HepG2 (cell line): Measurements from ENCODE around the gene CCSER2. TPM values are rescaled to one million over a fixed set of nuclear protein-coding genes. Genes with fewer than 3 reads are reported as not detected.

Source experiments
- FOXA1 ChIP-seq, 2 experiments: fragments of 450-650 bp in 1 of 2; sonication (generic) in 1 of 2; formaldehyde crosslinking in 1 of 2; IDR thresholded peaks; 2 replicates each; pipeline versions ENCODE4 v1.4.0 to v1.6.1; 2016 to 2020; ENCODE audit warnings: missing genetic modification reagents in 1 of 2
- MIER2 ChIP-seq: IDR thresholded peaks from 2 replicates; pipeline ENCODE4 v1.6.1; 2016; ENCODE audit warnings: missing biosample characterization, missing genetic modification reagents
- NR2F2 ChIP-seq: IDR thresholded peaks from 2 replicates; pipeline ENCODE4 v1.6.1; 2012; ENCODE audit warnings: low read depth, inconsistent platforms, borderline replicate concordance
- PAX8 ChIP-seq: sonication (generic); formaldehyde crosslinking; IDR thresholded peaks from 2 replicates; pipeline ENCODE4 v1.8.0; 2022; ENCODE audit warnings: mild to moderate bottlenecking, missing genetic modification reagents, borderline replicate concordance
- ZC3H13 ChIP-seq: sonication (generic); formaldehyde crosslinking; IDR thresholded peaks from 2 replicates; pipeline ENCODE4 v1.8.1; 2023; ENCODE audit warnings: mild to moderate bottlenecking, missing genetic modification reagents, moderate library complexity
- ZNF383 ChIP-seq: sonication (generic); formaldehyde crosslinking; IDR thresholded peaks from 2 replicates; pipeline ENCODE4 v1.4.0; 2020; ENCODE audit warnings: missing genetic modification reagents, mild to moderate bottlenecking, borderline replicate concordance
- ZNF713 ChIP-seq: sonication (generic); formaldehyde crosslinking; IDR thresholded peaks from 2 replicates; pipeline ENCODE4 v1.4.0; 2020; ENCODE audit warnings: mild to moderate bottlenecking, missing genetic modification reagents
- ZNF773 ChIP-seq: sonication (generic); formaldehyde crosslinking; IDR thresholded peaks from 2 replicates; pipeline ENCODE4 v1.4.0; 2020; ENCODE audit warnings: missing genetic modification reagents, borderline replicate concordance
- polyA plus RNA-seq, 8 experiments: library from polyadenylated mRNA; depleted of rRNA in 3 of 8; stranded (reverse) in 7 of 8; unstranded in 1 of 8; fragments of >200 nt; fragmentation: Illumina TruSeq in 4 of 8; extraction: Trizol in 4 of 8; gene quantifications; 2 replicates each; pipeline versions ENCODE4 v1.2.1 to v1.2.3, GENCODE V29; 2011 to 2016; ENCODE audit warnings: low read depth in 4 of 8, missing spikeins in 1 of 8, mixed read lengths in 1 of 8; ENCODE audit not compliant: insufficient read depth in 1 of 8
- total RNA-seq, 5 experiments: library from RNA; depleted of rRNA; stranded (reverse); fragments of >200 nt; fragmentation: Illumina TruSeq; extraction: Trizol; gene quantifications; 2 replicates each; pipeline ENCODE4 v1.2.3, GENCODE V29; 2016; ENCODE audit warnings: low read depth in 1 of 5
- TF ChIP-seq, protein P1 (sequence below): sonication (generic); formaldehyde crosslinking; IDR thresholded peaks from 2 replicates; pipeline ENCODE4 v1.4.0; 2020; ENCODE audit warnings: missing genetic modification reagents, borderline replicate concordance
- TF ChIP-seq, protein P2 (sequence below): sonication (generic); formaldehyde crosslinking; IDR thresholded peaks from 2 replicates; pipeline ENCODE4 v1.4.0; 2020; ENCODE audit warnings: missing genetic modification reagents, borderline replicate concordance
- TF ChIP-seq, protein P3 (sequence below): IDR thresholded peaks from 2 replicates; pipeline ENCODE4 v1.6.1; 2016; ENCODE audit warnings: low read depth, control low read depth
- TF ChIP-seq, protein P4 (sequence below): sonication (generic); formaldehyde crosslinking; conservative IDR thresholded peaks from 2 replicates; pipeline ENCODE4 v1.4.0; 2020; ENCODE audit warnings: mild to moderate bottlenecking, missing genetic modification reagents, moderate library complexity
- TF ChIP-seq, protein P5 (sequence below): IDR thresholded peaks from 2 replicates; pipeline ENCODE4 v1.6.1; 2016; ENCODE audit warnings: missing genetic modification reagents, missing compliant biosample characterization
- TF ChIP-seq, protein P6 (sequence below): IDR thresholded peaks from 2 replicates; pipeline ENCODE4 v1.6.1; 2016; ENCODE audit warnings: missing compliant biosample characterization, missing genetic modification reagents, borderline replicate concordance

CCSER2 gene
- total and polyA plus RNA-seq, 2 of the 13 experiments (the other 11 are each of a cell fraction or from before 2014, with no cell fraction given): 13.3 to 17.2 TPM

DNA sequence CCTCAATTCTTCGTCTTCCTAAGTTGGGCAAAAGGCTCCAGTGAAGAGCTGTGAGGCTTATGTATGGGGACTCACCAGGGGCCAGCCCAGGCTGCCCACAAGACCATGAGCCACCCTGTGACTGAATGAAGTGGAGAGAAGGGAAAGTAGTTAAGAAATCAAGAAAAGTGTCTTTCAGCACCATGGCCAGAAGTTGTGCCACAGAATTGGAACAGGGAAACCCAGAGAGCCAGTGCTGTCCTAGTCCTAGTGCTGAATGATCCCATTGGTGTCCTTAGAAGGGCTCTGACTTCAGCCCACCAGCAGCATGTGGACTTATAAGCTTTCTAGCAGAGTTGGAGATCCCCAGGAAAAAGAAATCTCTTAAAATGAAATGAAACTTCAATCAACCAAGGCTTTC lies 37.0 kb upstream of the CCSER2 start (continued):
- TF ChIP-seq, protein P1, sequence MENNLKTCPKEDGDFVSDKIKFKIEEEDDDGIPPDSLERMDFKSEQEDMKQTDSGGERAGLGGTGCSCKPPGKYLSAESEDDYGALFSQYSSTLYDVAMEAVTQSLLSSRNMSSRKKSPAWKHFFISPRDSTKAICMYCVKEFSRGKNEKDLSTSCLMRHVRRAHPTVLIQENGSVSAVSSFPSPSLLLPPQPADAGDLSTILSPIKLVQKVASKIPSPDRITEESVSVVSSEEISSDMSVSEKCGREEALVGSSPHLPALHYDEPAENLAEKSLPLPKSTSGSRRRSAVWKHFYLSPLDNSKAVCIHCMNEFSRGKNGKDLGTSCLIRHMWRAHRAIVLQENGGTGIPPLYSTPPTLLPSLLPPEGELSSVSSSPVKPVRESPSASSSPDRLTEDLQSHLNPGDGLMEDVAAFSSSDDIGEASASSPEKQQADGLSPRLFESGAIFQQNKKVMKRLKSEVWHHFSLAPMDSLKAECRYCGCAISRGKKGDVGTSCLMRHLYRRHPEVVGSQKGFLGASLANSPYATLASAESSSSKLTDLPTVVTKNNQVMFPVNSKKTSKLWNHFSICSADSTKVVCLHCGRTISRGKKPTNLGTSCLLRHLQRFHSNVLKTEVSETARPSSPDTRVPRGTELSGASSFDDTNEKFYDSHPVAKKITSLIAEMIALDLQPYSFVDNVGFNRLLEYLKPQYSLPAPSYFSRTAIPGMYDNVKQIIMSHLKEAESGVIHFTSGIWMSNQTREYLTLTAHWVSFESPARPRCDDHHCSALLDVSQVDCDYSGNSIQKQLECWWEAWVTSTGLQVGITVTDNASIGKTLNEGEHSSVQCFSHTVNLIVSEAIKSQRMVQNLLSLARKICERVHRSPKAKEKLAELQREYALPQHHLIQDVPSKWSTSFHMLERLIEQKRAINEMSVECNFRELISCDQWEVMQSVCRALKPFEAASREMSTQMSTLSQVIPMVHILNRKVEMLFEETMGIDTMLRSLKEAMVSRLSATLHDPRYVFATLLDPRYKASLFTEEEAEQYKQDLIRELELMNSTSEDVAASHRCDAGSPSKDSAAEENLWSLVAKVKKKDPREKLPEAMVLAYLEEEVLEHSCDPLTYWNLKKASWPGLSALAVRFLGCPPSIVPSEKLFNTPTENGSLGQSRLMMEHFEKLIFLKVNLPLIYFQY (CRISPR knock-in tag): peak; percentile 72; the same call in 1 of the 2 replicates
- no peak for TF ChIP-seq NR2F2
- TF ChIP-seq, protein P2, sequence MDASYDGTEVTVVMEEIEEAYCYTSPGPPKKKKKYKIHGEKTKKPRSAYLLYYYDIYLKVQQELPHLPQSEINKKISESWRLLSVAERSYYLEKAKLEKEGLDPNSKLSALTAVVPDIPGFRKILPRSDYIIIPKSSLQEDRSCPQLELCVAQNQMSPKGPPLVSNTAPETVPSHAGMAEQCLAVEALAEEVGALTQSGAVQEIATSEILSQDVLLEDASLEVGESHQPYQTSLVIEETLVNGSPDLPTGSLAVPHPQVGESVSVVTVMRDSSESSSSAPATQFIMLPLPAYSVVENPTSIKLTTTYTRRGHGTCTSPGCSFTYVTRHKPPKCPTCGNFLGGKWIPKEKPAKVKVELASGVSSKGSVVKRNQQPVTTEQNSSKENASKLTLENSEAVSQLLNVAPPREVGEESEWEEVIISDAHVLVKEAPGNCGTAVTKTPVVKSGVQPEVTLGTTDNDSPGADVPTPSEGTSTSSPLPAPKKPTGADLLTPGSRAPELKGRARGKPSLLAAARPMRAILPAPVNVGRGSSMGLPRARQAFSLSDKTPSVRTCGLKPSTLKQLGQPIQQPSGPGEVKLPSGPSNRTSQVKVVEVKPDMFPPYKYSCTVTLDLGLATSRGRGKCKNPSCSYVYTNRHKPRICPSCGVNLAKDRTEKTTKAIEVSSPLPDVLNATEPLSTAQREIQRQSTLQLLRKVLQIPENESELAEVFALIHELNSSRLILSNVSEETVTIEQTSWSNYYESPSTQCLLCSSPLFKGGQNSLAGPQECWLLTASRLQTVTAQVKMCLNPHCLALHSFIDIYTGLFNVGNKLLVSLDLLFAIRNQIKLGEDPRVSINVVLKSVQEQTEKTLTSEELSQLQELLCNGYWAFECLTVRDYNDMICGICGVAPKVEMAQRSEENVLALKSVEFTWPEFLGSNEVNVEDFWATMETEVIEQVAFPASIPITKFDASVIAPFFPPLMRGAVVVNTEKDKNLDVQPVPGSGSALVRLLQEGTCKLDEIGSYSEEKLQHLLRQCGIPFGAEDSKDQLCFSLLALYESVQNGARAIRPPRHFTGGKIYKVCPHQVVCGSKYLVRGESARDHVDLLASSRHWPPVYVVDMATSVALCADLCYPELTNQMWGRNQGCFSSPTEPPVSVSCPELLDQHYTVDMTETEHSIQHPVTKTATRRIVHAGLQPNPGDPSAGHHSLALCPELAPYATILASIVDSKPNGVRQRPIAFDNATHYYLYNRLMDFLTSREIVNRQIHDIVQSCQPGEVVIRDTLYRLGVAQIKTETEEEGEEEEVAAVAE (CRISPR knock-in tag): peak; percentile 88
- peak; percentile 99 for TF ChIP-seq MIER2
- TF ChIP-seq ZNF713: no peak
- no peak for TF ChIP-seq FOXA1 (IDR thresholded peaks at IDR 0.05)
- no peak for TF ChIP-seq FOXA1 (CRISPR knock-in tag; IDR thresholded peaks at IDR 0.05)
- no peak for TF ChIP-seq ZNF383 (CRISPR knock-in tag)
- TF ChIP-seq ZC3H13 (CRISPR knock-in tag): no peak
- TF ChIP-seq, protein P3, sequence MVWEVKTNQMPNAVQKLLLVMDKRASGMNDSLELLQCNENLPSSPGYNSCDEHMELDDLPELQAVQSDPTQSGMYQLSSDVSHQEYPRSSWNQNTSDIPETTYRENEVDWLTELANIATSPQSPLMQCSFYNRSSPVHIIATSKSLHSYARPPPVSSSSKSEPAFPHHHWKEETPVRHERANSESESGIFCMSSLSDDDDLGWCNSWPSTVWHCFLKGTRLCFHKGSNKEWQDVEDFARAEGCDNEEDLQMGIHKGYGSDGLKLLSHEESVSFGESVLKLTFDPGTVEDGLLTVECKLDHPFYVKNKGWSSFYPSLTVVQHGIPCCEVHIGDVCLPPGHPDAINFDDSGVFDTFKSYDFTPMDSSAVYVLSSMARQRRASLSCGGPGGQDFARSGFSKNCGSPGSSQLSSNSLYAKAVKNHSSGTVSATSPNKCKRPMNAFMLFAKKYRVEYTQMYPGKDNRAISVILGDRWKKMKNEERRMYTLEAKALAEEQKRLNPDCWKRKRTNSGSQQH (CRISPR knock-in tag): peak; percentile 95
- TF ChIP-seq PAX8 (CRISPR knock-in tag): no peak
- TF ChIP-seq, protein P4, sequence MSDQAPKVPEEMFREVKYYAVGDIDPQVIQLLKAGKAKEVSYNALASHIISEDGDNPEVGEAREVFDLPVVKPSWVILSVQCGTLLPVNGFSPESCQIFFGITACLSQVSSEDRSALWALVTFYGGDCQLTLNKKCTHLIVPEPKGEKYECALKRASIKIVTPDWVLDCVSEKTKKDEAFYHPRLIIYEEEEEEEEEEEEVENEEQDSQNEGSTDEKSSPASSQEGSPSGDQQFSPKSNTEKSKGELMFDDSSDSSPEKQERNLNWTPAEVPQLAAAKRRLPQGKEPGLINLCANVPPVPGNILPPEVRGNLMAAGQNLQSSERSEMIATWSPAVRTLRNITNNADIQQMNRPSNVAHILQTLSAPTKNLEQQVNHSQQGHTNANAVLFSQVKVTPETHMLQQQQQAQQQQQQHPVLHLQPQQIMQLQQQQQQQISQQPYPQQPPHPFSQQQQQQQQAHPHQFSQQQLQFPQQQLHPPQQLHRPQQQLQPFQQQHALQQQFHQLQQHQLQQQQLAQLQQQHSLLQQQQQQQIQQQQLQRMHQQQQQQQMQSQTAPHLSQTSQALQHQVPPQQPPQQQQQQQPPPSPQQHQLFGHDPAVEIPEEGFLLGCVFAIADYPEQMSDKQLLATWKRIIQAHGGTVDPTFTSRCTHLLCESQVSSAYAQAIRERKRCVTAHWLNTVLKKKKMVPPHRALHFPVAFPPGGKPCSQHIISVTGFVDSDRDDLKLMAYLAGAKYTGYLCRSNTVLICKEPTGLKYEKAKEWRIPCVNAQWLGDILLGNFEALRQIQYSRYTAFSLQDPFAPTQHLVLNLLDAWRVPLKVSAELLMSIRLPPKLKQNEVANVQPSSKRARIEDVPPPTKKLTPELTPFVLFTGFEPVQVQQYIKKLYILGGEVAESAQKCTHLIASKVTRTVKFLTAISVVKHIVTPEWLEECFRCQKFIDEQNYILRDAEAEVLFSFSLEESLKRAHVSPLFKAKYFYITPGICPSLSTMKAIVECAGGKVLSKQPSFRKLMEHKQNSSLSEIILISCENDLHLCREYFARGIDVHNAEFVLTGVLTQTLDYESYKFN (CRISPR knock-in tag): no peak
- TF ChIP-seq ZNF773 (CRISPR knock-in tag): peak; percentile 96
- TF ChIP-seq, protein P5, sequence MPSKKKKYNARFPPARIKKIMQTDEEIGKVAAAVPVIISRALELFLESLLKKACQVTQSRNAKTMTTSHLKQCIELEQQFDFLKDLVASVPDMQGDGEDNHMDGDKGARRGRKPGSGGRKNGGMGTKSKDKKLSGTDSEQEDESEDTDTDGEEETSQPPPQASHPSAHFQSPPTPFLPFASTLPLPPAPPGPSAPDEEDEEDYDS (CRISPR knock-in tag): peak; percentile 44; the same call in 1 of the 2 replicates
- TF ChIP-seq, protein P6, sequence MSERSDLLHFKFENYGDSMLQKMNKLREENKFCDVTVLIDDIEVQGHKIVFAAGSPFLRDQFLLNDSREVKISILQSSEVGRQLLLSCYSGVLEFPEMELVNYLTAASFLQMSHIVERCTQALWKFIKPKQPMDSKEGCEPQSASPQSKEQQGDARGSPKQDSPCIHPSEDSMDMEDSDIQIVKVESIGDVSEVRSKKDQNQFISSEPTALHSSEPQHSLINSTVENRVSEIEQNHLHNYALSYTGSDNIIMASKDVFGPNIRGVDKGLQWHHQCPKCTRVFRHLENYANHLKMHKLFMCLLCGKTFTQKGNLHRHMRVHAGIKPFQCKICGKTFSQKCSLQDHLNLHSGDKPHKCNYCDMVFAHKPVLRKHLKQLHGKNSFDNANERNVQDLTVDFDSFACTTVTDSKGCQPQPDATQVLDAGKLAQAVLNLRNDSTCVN (CRISPR knock-in tag): peak; percentile 82; the same call in 1 of the 2 replicates
